GM23248 (cell line): ENCODE data around the gene SH3D19. TPM values are rescaled to one million over a fixed set of nuclear protein-coding genes. Genes with fewer than 3 reads are reported as not detected.

Experiments used
- DNase-seq: peaks from one replicate; pipeline ENCODE4 v3.0.0-alpha.2; 2015
- H2AFZ ChIP-seq: fragments of 200-600 bp; sonication (generic); 2 replicates; pipeline ENCODE4 v1.6.1; 2016; ENCODE audit warnings: antibody characterized with exemption
- H3F3A ChIP-seq: fragments of 200-600 bp; sonication (generic); 2 replicates; pipeline ENCODE4 v1.6.1; 2016; ENCODE audit warnings: mild to moderate bottlenecking, antibody characterized with exemption, mixed run types; ENCODE audit not compliant: insufficient read depth
- H3K27ac ChIP-seq: fragments of 200-600 bp; sonication (generic); 2 replicates; pipeline ENCODE4 v1.5.1; 2016; ENCODE audit warnings: mild to moderate bottlenecking
- H3K27me3 ChIP-seq: fragments of 200-600 bp; sonication (generic); replicated peaks from 2 replicates; pipeline ENCODE4 v1.6.1; 2016; ENCODE audit warnings: mild to moderate bottlenecking; ENCODE audit not compliant: insufficient read depth
- H3K36me3 ChIP-seq: fragments of 200-600 bp; sonication (generic); 2 replicates; pipeline ENCODE4 v1.6.1; 2016; ENCODE audit warnings: low read depth, mild to moderate bottlenecking
- H3K4me1 ChIP-seq: fragments of 200-600 bp; sonication (generic); 2 replicates; pipeline ENCODE4 v1.6.1; 2016; ENCODE audit warnings: mild to moderate bottlenecking; ENCODE audit not compliant: insufficient read depth
- H3K4me2 ChIP-seq: fragments of 200-600 bp; sonication (generic); one replicate; pipeline ENCODE4 v1.6.1; 2016; ENCODE audit warnings: mild to moderate bottlenecking; ENCODE audit not compliant: unreplicated experiment
- H3K4me3 ChIP-seq: fragments of 200-600 bp; sonication (generic); 2 replicates; pipeline ENCODE4 v1.5.1; 2016; ENCODE audit warnings: mild to moderate bottlenecking
- H3K79me2 ChIP-seq: fragments of 200-600 bp; sonication (generic); 2 replicates; pipeline ENCODE4 v1.6.1; 2016; ENCODE audit warnings: mild to moderate bottlenecking; ENCODE audit not compliant: insufficient read depth
- H3K9ac ChIP-seq: fragments of 200-600 bp; sonication (generic); 2 replicates; pipeline ENCODE4 v1.6.1; 2016; ENCODE audit warnings: mild to moderate bottlenecking
- H3K9me2 ChIP-seq: fragments of 200-600 bp; sonication (generic); 2 replicates; pipeline ENCODE4 v1.6.1; 2016; ENCODE audit warnings: mixed run types, mild to moderate bottlenecking, moderate library complexity; ENCODE audit not compliant: insufficient read depth
- H3K9me3 ChIP-seq: fragments of 200-600 bp; sonication (generic); one replicate; pipeline ENCODE4 v1.6.1; 2017; ENCODE audit warnings: low read depth
- H4K20me1 ChIP-seq: fragments of 200-600 bp; sonication (generic); 2 replicates; pipeline ENCODE4 v1.6.0; 2016; ENCODE audit not compliant: insufficient read depth
- EZH2 ChIP-seq: fragments of 200-600 bp; sonication (generic); IDR thresholded peaks from 2 replicates; pipeline ENCODE4 v1.6.1; 2018; ENCODE audit warnings: antibody characterized with exemption, mild to moderate bottlenecking; ENCODE audit not compliant: insufficient read depth, poor library complexity, severe bottlenecking
- EZH2phosphoT487 ChIP-seq: fragments of 200-600 bp; sonication (generic); IDR thresholded peaks from 2 replicates; pipeline ENCODE4 v1.6.1; 2018; ENCODE audit warnings: antibody characterized with exemption, moderate library complexity, mild to moderate bottlenecking, low read depth; ENCODE audit not compliant: insufficient read depth
- WGBS, 2 experiments: methylation state at CpG; one replicate each; pipeline ENCODE4 v1.1.6; 2015 to 2017; ENCODE audit warnings: low lambda C conversion rate in 2 of 2, low coverage in 1 of 2; ENCODE audit errors: missing lambda C conversion rate in 2 of 2; 5-methylcytosine and 5-hydroxymethylcytosine counted together
- in situ Hi-C: fragments of 300-500 bp; cut with MboI; formaldehyde crosslinking; loops from 2 replicates; pipeline ENCODE4 v1.15.0; 2020
- polyA plus RNA-seq: library from polyadenylated mRNA; unstranded; fragments of >200 nt; fragmentation: Nextera tagmentation; extraction: Ambion mirVana; gene quantifications from 2 replicates; pipeline ENCODE4 v1.2.1, GENCODE V29; 2016
- total RNA-seq: library from RNA; depleted of rRNA; stranded (reverse); fragments of >200 nt; shearing (Covaris generic); gene quantifications from 2 replicates; pipeline ENCODE4 v1.2.3, GENCODE V29; 2014

SH3D19 gene
- total and polyA plus RNA-seq, 2 experiments from 2014 or later = 29.1 to 47.8 TPM

DNA sequence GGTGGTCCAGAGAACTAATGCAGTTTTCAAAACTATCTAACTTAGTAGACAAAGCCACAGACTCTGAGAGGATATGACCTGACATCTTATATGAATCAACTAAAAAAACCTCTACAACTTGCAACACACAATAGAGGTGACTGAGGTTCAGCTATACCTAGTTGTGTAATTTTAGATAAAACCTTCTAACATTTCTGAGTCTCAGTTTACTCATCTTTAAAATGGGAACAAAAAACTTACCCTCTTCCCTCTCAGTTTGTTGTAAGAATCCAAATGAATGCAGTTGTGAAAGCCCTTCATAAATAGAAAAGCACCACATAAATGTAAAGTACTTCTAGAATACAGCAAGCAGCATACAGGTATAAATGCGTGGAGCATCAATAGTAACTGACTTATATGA lies 5.9 kb downstream of the SH3D19 start:
- Histone ChIP-seq H3K9me3 (no peaks in the 10 kb centered on the region), H3K9me2 (no peaks in the 10 kb centered on the region), H2AFZ (no peak overlapping the region), H3K4me2 (no peak overlapping the region), H3F3A (peaks cover 29% of the 10 kb centered on the region), H3K79me2 (peaks cover 22% of the 10 kb centered on the region; the same call in 1 of the 2 replicates), H3K36me3 (no peaks in the 10 kb centered on the region), H3K4me1 (peaks cover 28% of the 10 kb centered on the region), H4K20me1 (no peaks in the 10 kb centered on the region), H3K9ac (no peak overlapping the region), H3K27ac (no peak overlapping the region), H3K27me3 (no peaks in the 10 kb centered on the region), H3K4me3 (no peak overlapping the region)
- DNase-seq = no peak
- TF ChIP-seq EZH2phosphoT487 (no peak), EZH2 (no peak)
- in situ Hi-C loops = no loop called here
- WGBS, 2 experiments = 100% methylated on average over 1 of the region's 1 CpG

DNA sequence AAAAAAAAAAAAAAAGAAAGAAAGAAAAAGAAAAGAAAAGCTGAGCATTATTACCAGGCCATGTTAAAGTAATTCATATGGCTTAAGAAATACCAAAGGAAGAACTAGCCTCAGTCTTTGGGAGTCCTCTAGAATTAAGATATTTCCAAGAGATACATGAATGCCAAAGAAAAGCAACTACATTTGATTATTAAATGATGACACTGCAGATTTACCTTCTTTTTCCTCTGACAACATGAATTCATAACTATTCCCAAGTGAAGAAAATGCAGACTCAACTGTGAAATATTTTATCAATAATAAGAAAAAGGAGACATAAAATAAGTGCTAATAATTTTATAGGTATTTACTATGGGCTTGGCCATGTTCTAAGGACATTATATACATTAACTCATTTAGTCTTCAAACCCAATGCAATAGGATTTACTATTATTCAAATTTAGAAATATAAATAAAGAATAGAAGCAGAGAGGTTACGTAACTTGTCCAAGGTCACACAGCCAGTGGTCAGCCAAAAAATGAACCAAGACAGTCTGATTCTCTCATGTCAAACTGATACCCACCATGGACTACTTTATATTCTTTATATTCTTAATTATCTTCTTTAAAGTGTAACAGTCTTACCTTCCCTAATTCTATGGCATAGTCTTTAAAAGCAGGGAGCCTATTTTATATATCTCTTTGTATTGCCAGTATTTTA lies 6.9 kb downstream of the SH3D19 start:
- Histone ChIP-seq H2AFZ (no peak overlapping the region), H3K9me2 (0 out of 2 replicates have a peak, but pooled peaks cover 3% of the 10 kb centered on the region), H3K79me2 (peaks cover 22% of the 10 kb centered on the region; the same call in 1 of the 2 replicates), H3K27ac (no peak overlapping the region), H3F3A (peaks cover 22% of the 10 kb centered on the region), H3K36me3 (no peaks in the 10 kb centered on the region), H3K27me3 (no peaks in the 10 kb centered on the region), H3K4me3 (no peak overlapping the region), H3K4me2 (no peak overlapping the region), H4K20me1 (no peaks in the 10 kb centered on the region), H3K4me1 (peaks cover 22% of the 10 kb centered on the region), H3K9ac (no peak overlapping the region), H3K9me3 (no peaks in the 10 kb centered on the region)
- TF ChIP-seq EZH2phosphoT487 = no peak
- TF ChIP-seq EZH2 = no peak
- WGBS, 2 experiments = 97 to 98% methylated on average over 1 of the region's 1 CpG
- in situ Hi-C loops = no loop called here
- no peak for DNase-seq

DNA sequence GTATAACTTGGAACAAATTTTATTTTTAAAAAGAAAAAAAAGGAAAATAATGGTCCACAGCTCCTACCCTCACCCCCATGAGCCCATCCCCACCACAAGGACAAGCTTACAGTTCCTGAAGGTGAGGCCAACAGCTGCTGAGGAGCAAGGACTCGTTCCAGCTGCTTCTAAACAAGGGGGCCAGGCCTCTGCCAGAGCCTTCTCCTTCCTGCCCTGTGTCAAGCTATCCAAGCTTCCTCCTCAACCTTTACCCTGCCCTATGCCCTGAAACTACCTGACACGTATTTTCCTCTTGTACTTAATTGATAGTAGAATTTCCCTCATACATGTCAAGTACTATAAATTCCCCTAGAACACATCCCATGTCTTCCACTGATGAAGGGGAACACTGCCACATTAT lies 8.8 kb downstream of the SH3D19 start:
- no peak overlapping the region for H3K9ac ChIP-seq
- TF ChIP-seq EZH2phosphoT487 (no peak), EZH2 (no peak)
- H3K79me2 ChIP-seq = peaks cover 22% of the 10 kb centered on the region; the same call in 1 of the 2 replicates
- H2AFZ ChIP-seq = no peak overlapping the region
- WGBS, 2 experiments = 62 to 63% methylated on average over 2 of the region's 2 CpGs
- H3K36me3 ChIP-seq = no peaks in the 10 kb centered on the region
- no peaks in the 10 kb centered on the region for H3K27me3 ChIP-seq
- no peak for DNase-seq
- H3K27ac ChIP-seq = no peak overlapping the region
- H3K4me3 ChIP-seq = no peak overlapping the region
- peaks cover 12% of the 10 kb centered on the region for H3F3A ChIP-seq
- peaks cover 12% of the 10 kb centered on the region for H3K4me1 ChIP-seq
- H3K9me3 ChIP-seq = no peaks in the 10 kb centered on the region
- no peak overlapping the region for H3K4me2 ChIP-seq
- in situ Hi-C loops = no loop called here
- H3K9me2 ChIP-seq = 0 out of 2 replicates have a peak, but pooled peaks cover 3% of the 10 kb centered on the region
- no peaks in the 10 kb centered on the region for H4K20me1 ChIP-seq

DNA sequence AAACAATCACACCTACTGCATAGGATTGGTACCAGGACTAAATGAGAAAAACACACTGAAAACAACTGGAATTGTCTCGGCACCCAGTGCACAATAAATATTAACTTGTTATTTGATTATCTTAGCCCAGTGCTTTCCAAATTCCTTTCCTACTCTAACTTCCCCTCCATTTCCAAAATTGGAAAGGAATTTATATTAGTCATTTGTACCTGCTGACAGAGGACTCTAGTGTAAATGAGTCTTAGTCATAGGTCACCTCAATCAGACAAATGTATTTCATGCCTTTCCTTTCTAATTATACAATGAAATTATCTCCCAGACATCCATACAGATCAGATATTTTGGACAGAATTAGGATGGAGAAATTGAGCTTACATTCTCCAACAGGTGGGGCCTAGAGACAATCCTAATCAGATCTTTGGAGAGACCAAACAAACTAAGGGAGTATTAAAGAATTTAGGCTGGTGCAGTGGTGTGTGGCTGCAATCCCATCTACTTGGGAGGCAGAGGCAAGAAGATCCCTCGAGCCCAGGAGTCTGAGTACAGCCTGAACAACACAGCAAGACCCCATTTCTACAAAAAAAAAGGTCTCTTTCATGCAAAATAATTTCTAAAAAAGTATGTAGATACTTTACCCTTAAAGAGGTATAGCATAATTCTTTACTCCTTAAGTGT lies 10.1 kb downstream of the SH3D19 start:
- no peaks in the 10 kb centered on the region for H3K27me3 ChIP-seq
- in situ Hi-C loops = no loop called here
- H3K9ac ChIP-seq = no peak overlapping the region
- WGBS, 2 experiments = 78 to 82% methylated on average over 2 of the region's 2 CpGs
- peaks cover 12% of the 10 kb centered on the region for H3F3A ChIP-seq
- H2AFZ ChIP-seq = 0 out of 2 replicates have a peak overlapping the region, but pooled peaks have one; percentile 7
- H3K9me2 ChIP-seq = 0 out of 2 replicates have a peak, but pooled peaks cover 3% of the 10 kb centered on the region
- no peak overlapping the region for H3K4me3 ChIP-seq
- TF ChIP-seq EZH2phosphoT487 (no peak), EZH2 (no peak)
- H3K4me1 ChIP-seq = peaks cover 12% of the 10 kb centered on the region
- H3K79me2 ChIP-seq = peaks cover 14% of the 10 kb centered on the region; the same call in 1 of the 2 replicates
- H3K4me2 ChIP-seq = peak overlapping the region; percentile 54
- H3K27ac ChIP-seq = no peak overlapping the region
- no peaks in the 10 kb centered on the region for H4K20me1 ChIP-seq
- H3K36me3 ChIP-seq = no peaks in the 10 kb centered on the region
- DNase-seq = no peak
- H3K9me3 ChIP-seq = no peaks in the 10 kb centered on the region
